HG03066 (cell line): ENCODE results near the gene CHRNB4.

Source experiments
- ATAC-seq: cut with Tn5 transposase; IDR thresholded peaks from one replicate; pipeline ENCODE4 v1.9.1; 2021; ENCODE audit warnings: low read depth; ENCODE audit not compliant: unreplicated experiment

CHRNB4 gene

DNA sequence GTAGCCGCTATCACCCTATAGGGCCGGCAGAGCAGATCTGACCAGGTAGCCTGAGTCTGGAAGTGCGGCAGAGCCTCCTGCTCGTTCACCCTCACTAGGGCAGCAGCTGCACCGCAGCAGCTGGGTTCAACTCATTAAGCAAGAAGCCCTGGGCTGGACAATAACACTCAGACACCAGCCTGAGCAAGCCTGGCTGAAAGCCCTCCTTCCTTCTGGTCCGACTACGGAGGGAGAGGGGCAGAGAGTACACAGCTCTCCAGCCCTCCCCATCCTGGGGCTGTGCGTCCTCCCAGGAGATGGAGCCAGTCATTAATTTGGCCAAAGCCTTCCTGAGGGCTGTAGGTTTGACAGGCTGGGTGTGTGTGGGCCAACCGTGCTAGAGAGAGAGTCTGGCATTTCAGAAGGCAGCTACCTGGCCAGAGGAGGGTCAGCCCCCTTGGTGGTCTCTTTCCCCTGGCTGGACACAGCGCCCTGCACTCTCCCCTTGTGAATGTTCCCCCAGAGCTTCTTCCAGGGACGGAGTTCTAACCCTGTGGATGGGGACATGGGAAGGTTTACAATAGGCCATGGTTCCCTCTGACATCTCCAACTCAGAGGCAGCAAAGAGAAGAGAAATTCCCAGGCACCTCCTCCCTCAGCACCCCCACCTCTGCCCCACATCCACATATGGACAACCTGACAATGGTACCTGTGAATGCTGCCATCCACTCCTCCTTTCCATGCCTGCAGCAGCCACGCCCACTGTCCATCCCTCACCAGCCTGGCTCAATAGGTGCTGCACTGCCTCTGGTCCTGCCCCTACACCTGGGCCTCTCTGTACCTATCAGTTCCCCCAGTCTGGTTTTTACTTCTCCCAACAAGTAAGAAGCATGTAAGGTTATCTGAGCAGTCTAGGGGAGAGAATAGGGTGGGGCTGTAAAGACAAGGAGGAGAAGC is 6.5 kb downstream of the CHRNB4 start:
- ATAC-seq: no peak

DNA sequence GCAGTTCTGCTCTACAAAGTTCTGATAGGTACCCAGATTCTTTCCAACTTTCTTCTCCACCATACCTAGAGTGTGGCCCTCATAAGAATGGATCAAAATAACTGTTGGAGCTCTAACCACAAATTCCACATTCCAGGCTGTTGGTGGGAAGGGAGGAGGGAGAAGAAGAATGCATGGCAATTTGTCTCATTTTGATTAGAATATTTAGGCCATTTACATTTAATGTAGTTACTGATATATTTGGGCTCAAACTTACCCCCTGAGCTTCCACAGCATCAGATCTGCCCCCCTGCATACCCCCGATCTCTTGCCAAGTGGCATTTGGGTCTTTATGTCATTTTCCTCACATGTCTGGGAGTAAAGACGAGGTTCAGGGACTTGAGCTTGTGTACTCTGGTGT is 7.7 kb downstream of the CHRNB4 start:
- no peak for ATAC-seq

DNA sequence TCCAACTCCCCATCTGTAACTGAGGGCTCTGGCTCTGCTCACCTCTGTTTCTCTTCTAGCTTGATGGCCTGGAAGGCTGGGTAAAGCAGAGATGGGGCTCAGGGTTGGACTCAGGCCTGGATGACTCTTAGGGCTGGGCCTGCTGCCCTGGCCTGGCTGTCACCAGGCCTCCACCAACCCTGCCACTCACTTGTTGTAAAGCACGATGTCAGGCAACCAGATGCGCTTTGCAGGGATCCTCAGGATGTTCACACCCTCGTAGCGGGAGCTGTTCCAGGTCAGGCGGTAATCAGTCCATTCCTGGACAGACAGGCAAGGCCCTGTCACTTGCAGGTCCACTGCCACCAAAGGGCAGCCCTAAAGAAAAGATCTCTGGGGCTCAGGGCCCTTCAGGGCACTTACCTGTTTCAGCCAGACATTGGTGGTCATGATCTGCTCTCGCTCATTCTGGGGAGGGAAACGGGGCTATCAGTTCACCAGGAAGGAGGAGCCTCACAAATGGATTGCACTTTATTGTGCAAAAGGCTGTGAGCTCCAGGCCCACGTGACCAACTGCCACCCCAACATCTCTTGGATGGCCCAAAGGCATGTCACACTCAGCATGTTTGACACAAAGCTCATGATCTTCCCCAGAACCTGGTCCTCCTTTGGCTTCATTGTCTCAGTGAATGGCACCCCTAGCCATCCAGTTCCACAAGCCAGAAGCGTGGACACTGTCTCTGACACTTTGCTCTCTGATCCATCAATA is 9.9 kb downstream of the CHRNB4 start:
- ATAC-seq: no peak

DNA sequence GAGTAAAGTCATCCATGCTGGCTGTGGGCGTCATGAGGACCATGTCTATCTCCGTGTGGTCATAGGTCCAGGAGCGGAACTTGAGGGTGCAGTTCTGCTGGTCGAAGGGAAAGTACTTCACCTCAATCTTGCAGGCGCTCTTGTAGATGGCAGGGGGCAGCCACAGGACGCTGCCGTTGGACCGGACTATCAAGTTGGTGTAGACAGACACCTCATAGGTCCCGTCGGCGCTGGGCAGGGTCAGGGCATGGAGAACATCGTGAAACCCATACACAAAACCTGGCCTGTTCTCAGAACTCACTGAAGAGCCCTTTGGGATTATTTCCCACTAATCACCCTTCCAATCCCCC is 11.3 kb downstream of the CHRNB4 start:
- no peak for ATAC-seq

DNA sequence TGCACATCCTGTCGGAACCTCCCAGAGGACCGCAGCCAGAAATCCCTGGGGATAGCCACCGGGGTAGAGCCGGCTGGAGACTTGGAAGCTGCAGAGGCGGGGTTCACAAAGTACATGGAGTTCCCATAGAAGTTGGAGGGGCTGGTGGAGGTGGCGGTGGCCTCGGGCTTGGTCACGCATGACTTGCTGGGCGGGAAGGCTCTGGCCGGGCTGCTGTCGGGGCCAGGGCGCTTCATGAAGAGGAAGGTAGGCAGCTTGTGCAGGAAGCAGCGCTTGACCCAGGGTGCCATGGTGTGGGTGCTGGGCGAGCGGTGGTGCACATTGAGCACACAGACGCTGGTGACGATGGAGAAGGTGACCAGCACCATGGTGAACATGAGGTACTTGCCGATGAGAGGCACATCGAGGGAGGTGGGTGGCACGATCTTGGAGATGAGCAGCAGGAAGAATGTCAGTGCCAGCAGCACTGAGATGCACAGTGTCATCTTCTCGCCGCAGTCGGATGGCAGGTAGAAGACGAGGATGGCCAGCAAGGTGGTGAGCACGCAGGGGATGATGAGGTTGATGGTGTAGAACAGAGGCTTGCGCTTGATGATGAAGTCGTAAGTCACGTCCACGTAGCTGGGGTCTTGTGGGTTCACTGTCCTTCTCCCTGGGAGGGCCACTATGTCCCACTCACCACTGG is 11.8 kb downstream of the CHRNB4 start:
- no peak for ATAC-seq

DNA sequence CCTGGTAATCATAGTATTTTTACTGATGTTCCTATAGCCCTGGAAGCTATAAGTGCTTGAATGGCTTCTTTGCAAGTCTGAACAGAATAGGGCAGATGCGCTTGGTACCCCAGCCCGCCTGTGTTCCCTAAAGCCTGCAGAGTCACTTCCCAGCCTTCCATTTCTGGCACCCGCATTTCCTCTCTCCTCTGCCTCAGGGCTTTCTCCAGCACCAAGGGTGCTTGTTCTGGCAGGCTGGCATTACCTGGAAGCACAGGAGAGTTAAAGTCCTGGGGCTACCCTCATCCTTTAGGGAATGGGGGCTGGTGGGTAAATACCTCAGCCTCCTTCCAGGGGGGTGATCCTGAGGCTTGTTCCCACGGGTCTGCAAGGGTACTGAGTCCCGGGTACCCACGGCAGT is 12.8 kb downstream of the CHRNB4 start:
- no peak for ATAC-seq

DNA sequence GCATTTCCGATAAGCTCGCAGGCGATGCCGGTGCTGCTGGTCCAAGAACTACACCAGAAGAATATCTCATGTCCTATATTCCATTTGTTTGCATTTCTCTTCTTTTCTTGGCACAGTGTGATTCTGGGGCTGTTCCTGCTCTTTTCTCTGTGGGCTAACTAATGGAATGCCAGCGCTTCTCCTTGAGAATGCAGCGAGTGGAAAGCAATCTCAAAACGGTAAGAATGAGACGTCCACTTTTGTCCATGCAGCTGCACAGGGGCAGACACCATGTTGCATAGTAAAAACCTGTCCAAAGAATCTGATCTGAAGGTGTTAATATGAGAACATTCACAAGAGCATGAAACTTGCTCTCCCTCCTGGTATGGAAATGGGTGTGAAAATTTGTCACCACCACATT is 13.7 kb downstream of the CHRNB4 start:
- ATAC-seq: no peak

DNA sequence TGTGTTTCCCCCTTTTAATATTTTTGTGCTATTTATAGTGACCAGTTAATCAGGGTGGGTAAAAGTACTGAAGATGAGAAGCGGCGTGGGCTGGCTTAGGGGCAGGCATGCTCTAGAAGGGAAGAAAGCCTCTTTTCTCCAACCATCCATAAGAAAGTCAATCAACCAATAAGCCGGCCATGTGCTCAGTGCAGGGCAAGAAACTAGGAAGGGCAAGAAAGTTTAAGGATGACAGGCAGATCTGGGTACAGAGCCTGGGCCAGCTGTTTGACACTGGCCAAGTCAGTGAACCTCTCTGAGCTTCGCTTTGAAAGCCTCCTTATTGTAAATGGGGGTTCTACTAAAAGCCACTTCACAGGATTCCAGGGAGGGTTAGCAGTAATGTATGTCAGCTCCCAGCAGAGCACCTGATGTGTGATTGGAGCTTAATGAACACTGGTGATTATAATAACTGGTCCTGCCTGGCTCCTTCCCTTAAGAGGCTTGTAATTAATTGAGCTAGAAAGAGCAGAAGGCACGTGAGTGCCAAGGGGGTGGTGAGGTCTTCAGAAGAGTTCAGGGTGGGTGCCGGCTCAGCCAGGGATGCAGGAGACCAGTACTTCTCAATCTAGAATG is 14.5 kb downstream of the CHRNB4 start:
- ATAC-seq: no peak

DNA sequence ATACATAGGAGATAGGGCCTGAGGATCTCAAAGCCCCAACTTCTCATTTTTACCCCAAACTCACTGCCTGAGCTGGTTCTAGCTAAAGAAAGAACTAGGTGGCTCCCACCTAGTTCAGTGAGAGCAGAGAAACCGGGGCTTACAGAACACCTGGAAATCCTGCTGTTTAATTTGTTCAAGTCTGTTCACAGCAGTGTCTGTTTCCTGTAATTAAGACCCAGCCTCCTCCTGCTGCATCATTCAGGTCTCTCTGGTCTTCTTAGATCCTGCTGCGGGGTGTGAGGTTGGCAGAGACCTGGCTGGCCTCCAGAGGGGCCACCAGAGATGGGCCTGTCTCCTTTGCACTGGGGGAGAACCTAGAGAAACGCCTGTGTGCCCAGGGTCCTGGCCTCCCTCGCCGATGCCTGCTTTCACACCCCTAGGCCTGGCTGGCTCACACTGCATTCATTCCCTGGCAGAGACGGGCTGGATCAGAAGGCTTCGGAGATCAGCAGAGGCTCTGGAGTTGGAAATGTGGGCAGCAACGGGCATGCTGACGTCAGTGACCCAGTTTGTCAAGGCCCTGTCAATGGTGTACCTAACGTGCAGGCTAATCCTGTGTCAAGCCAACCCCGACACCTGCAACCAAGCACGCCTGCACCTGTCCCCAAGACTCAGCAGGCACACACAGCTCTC is 15.3 kb downstream of the CHRNB4 start:
- ATAC-seq: no peak

DNA sequence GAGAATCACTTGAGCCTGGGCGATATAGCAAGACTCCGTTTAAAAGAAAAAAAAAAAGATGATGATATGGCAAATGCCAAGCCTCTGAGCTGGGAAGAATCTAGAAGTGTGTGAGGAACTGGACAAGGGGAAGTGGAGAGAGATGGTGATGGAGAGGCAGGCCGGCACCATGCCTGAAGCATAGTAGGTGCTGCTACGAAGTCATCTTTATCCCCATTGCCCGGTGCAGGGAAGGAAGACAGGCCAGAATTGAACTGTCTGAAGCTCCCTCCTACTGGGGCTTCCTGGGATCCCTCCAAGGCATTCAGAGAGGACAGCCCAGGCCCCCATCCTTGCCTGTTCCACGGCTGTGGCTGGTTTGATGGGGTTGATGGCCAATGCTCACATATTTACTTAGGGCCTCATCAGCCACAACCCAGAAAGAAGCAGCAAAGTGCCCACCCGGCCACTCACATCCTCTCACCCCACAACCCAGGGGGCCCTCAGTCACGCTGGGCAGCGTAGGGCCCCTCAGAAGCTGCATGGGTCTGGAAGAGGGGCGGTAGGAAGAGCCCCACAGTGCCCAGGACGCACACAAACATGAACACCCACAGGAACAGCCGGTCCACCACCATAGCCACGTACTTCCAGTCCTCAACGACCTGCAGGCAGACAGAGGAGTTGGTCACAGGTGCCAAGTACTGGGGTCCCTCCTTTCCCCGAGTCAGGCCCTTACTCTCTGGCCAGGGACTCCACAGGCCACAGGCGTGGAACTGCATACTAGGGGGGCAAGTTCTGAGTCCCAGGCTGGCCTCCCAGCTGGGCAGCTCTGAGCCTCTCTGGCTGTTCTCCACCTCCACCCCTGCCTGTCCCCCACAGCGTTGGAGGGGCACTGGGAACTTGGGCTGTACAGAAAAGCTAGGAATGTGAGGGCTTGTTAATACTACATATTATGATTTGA is 16.1 kb downstream of the CHRNB4 start:
- ATAC-seq: no peak

DNA sequence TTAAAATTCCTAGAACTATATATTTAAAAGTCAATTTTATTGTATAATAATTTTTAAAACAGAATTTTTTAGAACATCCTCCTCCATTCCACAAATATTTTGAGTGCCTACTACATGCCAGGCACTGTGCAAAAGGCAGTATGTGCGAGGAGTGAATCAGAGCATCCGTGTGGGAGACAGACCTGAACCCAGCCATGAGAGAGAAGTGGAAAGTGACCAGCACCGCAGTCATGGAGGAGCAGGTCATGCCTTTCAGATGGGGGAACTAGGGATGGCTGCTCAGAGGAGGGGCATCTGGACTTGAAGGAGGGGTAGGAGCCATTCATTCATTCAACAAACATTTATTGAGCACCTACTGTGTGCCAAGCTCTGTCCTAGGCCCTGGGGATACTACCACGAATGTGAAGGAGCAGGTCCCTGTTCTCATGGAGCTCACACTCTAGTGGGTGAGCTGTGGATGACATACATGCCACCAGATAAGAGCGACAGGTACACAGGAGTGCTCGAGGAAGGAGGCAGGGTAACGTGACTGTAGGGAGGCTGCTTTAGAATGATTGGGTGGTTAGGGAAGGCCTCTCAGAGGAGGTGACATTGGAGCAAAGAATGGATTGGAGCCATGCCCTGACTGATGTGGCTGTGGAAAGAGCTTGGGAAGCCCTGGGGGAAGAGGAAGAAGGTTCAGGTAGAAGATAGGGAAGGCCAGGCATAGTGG is 17.1 kb downstream of the CHRNB4 start:
- no peak for ATAC-seq

DNA sequence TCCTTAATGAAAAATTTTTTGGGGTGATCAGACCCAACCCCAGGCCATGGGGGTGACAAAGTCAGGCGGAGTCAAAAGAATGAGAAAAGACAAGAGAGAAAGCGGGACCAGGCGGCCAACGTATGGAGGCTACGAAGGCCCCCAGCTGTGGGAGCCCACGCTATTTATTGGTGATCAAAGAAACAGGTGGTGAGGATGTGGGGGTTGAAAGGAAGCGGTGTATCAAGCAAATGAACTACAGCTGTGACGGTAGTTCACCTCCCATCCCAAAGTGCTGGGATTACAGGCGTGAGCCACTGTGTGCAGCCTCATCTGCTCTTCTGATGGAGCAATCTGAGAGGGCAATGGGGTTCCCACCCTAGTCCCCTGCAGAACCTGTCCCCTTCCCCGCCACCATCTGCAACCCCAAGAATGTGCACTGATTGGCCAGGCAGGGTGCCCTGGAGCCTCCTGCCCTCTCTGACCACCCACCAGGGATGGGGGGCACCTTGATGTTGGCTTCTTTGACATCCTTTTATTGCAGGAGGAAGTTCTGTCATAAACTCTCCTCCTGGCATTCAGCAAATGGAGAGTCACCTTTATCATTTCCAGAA is 19.1 kb downstream of the CHRNB4 start:
- no peak for ATAC-seq

DNA sequence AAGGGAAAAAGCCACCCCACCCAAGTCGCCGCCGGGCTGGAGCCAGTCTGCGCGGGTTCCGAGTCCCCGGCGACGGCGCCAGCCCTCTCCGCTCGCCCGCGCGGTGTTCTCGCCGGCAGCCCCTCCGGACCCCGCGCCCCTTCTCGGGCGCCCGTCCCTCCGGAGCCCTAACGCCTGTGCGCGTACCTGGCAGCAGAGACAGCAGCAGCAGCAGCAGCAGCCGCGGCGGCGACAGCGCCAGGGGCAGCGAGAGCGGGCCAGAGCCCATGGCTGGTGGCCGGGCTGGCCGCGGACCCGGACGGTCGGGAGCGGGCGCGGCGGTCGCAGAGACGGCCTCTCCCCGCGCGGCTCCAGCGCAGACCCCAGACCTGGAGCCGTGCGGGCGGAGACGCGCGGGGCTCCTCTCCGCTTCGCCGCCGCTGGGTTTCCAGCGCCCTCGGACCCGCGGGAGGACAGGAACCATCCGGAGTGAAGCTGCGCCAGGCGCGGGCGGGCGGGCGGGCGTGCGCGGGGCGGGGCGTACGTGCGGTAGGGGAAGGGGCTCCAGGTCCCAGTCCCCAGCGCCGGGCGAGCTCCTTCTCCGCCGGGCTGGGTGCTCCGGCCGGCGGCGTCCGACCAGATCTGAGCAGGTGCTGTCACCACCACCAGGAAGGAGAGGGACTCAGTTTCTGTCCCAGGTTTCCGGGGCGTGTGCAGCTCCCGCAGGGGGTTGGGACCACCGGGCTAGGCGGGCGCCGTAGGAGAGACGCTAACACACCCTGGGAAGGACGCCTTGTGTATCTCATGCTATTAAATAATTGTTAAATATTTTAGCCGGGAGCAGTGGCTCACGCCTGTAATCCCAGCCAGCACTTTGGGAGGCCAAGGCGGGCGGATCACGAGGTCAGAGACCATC is 20.2 kb downstream of the CHRNB4 start, which contains the start of gene CHRNA3:
Gene CHRNA3 (minus strand): TSS at position 470 of the 895 bp plus-strand sequence. CDS start 202 bp downstream, at position 268.
- no peak for ATAC-seq

DNA sequence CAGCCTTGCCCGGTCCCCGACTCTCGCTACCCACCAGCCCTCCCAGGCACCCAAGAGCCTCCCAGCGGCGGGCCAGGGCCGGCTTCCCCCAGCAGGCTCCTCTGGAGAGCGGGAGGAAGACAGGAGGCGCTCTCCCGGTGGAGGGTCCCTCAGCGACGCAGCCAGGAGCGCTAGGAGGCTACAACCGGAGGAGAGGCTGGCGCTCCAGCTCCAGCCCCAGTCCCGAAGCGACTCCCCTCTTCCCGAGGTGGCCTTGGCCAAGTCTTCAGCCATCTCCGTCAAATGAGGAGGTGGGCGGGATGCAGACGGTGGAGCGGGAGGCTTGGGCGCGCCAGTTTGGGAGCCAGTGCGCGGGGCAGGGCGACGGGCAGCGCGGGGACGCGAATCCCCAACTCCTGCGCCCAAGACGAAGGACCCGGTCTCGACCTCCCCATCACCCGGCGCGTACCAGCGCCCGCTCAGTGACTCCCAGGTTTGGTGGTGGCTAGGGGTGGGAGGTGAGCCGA is 20.9 kb downstream of the CHRNB4 start:
- ATAC-seq: no peak

DNA sequence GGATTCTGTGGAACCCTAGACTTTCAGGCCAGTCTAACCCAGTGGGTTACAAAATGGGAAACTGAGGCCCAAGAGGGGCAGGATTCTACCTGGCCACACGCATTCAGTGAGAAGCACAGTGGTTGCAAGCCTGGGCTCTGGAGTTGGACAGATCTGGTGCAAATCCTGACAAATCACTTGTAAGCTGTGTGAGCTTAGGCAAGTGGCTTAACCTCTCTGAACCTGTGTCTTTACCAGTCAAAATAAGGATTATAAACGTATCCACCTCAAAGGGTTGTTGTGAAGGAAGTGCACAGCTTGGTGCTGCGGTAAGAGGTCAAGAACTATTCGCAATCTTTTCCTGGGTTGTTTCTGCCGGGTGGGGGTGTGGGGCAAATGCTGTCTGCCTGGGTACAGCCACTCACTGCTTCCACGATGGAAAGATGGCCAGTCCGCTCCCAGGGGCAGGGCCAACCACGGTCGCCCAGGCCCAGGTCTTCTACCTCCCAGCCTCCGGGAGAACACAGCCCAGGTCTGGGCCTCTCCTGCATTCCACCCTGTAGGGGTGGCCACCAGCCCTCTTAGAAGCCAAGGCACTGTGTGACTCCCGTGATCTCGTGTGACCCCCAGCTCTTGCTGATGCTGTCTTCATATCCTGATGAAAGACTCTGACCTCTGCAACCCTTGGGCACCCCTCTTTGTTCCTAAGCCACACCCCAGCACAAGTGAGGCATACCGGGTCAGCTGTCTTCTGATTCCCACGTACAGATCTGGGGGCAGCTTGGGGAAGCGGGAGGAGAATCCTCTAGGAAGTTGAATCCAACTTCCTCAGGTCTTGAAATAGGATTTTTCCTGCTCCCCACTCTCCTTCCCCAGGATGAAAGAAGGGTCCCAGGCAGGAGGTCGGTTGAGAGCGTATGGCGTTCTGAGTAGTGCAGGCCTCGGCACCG is 21.7 kb downstream of the CHRNB4 start:
- ATAC-seq: no peak

DNA sequence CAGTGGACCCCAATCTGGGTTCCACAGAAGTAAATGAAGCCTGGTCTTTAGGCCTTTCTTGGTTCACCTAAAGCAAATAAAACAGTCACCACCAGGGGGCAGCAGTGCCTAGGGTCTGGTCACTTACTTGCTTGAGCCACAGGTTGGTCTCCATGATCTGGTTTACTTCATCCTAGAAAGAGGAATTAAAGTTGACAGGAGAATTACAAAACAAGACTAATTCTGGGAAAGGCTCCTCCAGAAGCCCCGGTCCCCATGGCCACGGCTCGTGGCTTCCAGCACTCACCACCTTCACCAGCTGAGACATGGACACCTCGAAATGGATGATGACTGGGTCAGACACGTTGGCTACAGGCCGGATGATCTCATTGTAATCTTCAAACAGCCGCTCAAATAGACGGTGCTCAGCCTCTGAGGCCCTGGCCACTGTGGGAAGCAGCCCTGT is 22.5 kb downstream of the CHRNB4 start:
- no peak for ATAC-seq
